Epithelial cell of esophagus (primary cell): ENCODE measurements around the gene DRC7.

Experiments
- DNase-seq: peaks from one replicate; pipeline ENCODE4 v3.0.0; 2010; ENCODE audit warnings: low read depth
- H3K4me3 ChIP-seq: 2 replicates; pipeline ENCODE4 v1.5.1; 2011; ENCODE audit warnings: mild to moderate bottlenecking, low read length, control low read depth
- TF ChIP-seq, protein P1 (sequence below): IDR thresholded peaks from 2 replicates; pipeline ENCODE4 v1.5.1; 2011; ENCODE audit warnings: low read depth, mild to moderate bottlenecking, low read length, control low read depth, inconsistent platforms; ENCODE audit not compliant: insufficient read depth; ENCODE audit errors: missing control alignments

The DRC7 gene

DNA sequence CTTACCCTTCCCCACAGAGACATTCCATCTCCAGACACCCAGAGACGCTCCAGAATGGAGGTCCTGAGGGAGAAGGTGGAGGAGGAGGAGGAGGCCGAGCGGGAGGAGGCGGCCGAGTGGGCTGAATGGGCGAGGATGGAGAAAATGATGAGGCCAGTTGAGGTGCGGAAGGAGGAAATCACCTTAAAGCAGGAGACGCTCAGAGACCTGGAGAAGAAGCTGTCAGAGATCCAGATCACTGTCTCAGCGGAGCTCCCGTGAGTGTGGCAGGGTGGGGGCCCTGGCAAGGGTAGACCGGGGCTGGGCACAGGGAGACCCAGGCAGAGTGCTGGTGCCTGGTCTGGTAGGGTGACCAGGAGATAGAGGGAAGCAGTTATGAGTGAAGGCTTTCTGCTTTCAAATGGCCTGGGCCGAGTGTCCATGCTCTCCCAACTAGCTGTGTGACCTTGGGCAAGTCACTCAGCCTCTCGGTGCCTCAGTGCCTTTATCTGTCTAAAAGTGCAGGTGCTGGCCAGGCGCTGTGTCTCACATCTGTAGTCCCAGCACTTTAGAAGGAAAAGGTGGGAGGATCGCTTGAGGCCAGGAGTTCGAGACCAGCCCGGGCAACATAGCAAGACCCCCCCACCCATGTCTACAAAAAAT lies 3.4 kb downstream of the DRC7 start:
- no peak for DNase-seq
- TF ChIP-seq, protein P1, sequence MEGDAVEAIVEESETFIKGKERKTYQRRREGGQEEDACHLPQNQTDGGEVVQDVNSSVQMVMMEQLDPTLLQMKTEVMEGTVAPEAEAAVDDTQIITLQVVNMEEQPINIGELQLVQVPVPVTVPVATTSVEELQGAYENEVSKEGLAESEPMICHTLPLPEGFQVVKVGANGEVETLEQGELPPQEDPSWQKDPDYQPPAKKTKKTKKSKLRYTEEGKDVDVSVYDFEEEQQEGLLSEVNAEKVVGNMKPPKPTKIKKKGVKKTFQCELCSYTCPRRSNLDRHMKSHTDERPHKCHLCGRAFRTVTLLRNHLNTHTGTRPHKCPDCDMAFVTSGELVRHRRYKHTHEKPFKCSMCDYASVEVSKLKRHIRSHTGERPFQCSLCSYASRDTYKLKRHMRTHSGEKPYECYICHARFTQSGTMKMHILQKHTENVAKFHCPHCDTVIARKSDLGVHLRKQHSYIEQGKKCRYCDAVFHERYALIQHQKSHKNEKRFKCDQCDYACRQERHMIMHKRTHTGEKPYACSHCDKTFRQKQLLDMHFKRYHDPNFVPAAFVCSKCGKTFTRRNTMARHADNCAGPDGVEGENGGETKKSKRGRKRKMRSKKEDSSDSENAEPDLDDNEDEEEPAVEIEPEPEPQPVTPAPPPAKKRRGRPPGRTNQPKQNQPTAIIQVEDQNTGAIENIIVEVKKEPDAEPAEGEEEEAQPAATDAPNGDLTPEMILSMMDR: no peak
- H3K4me3 ChIP-seq: no peak overlapping the region

- no peak overlapping the region for H3K4me3 ChIP-seq
- no peak for DNase-seq
- TF ChIP-seq, protein P1: no peak
Observed at GRCh38 chr16:57698812-57699405, 4.3 kb downstream of the DRC7 start.

GRCh38 chr16:57699481-57699880 lies 4.9 kb downstream of the DRC7 start:
- DNase-seq: no peak
- TF ChIP-seq, protein P1: no peak
- no peak overlapping the region for H3K4me3 ChIP-seq

GRCh38 chr16:57699899-57700298 lies 5.3 kb downstream of the DRC7 start:
- DNase-seq: no peak
- TF ChIP-seq, protein P1: no peak
- H3K4me3 ChIP-seq: no peak overlapping the region

- TF ChIP-seq, protein P1: no peak
- H3K4me3 ChIP-seq: no peak overlapping the region
- no peak for DNase-seq
Observed at GRCh38 chr16:57700781-57701551, 6.4 kb downstream of the DRC7 start.

DNA sequence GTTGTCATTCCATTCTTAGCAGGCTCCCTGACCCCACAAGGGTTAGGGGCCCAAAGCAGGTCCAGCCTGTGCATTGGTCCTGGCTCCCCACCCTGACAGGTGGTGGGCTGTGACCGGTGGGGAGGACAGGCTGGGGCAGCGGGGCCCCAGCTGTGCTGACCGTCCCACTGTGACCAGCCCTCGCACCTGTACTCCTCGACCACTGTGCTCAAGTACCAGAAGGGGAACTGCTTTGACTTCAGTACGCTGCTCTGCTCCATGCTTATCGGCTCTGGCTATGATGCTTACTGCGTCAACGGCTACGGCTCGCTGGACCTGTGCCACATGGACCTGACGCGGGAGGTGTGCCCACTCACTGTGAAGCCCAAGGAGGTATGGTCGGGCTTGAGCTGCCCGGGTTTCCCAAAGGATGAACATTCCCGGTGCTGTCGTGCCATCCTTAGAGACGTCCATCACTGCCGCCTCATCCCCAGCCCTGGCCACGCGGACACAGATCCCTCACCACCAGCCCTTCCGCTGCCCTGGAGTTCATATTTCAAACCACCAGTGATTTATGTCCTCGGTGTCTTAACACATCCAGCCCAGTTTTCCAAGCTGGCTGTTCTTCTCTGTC lies 7.3 kb downstream of the DRC7 start:
- no peak for DNase-seq
- TF ChIP-seq, protein P1: no peak

More for the DNA sequence above, 7.3 kb downstream of the DRC7 start:
- H3K4me3 ChIP-seq: no peak overlapping the region
